Endodermal cell (in vitro differentiated cells): ENCODE data around the gene MAN2B1. TPM values are rescaled to one million over a fixed set of nuclear protein-coding genes. Genes with fewer than 3 reads are reported as not detected.

Experiments
- DNase-seq: peaks from one replicate; pipeline ENCODE4 v3.0.0-alpha.2; 2017
- H3K27ac ChIP-seq: 2 replicates; pipeline ENCODE4 v1.5.1; 2013; ENCODE audit warnings: mild to moderate bottlenecking, low read depth, low read length, moderate library complexity
- H3K27me3 ChIP-seq: 2 replicates; pipeline ENCODE4 v1.6.1; 2013; ENCODE audit warnings: mild to moderate bottlenecking, low read length, moderate library complexity; ENCODE audit not compliant: insufficient read depth, control insufficient read depth, poor library complexity, severe bottlenecking
- H3K36me3 ChIP-seq: 2 replicates; pipeline ENCODE4 v1.7.0; 2013; ENCODE audit warnings: mild to moderate bottlenecking, low read length, moderate library complexity; ENCODE audit not compliant: control insufficient read depth, insufficient read depth
- H3K4me1 ChIP-seq: one replicate; pipeline ENCODE4 v1.7.0; 2013; ENCODE audit warnings: low read length; ENCODE audit not compliant: control insufficient read depth, insufficient read depth
- H3K4me3 ChIP-seq: 2 replicates; pipeline ENCODE4 v1.5.1; 2013; ENCODE audit warnings: mild to moderate bottlenecking, low read length, moderate library complexity
- H3K9ac ChIP-seq: 2 replicates; pipeline ENCODE4 v1.6.1; 2013; ENCODE audit warnings: mild to moderate bottlenecking, low read length, moderate library complexity; ENCODE audit not compliant: poor library complexity, severe bottlenecking; ENCODE audit errors: extremely low read depth
- H3K9me3 ChIP-seq: 2 replicates; pipeline ENCODE4 v1.6.1; 2013; ENCODE audit warnings: mild to moderate bottlenecking, low read length, moderate library complexity; ENCODE audit not compliant: control insufficient read depth
- H3K27ac Mint-ChIP-seq: 2 replicates; pipeline ENCODE4 v1.8.0; 2020; ENCODE audit warnings: mixed read lengths
- H3K27me3 Mint-ChIP-seq: 2 replicates; pipeline ENCODE4 v1.8.0; 2021; ENCODE audit warnings: mild to moderate bottlenecking, mixed read lengths; ENCODE audit not compliant: insufficient read depth
- H3K36me3 Mint-ChIP-seq: 2 replicates; pipeline ENCODE4 v1.8.0; 2020; ENCODE audit warnings: low read depth, mixed read lengths
- H3K4me1 Mint-ChIP-seq: 2 replicates; pipeline ENCODE4 v1.8.0; 2020; ENCODE audit warnings: mixed read lengths
- H3K4me3 Mint-ChIP-seq: 2 replicates; pipeline ENCODE4 v1.8.0; 2020; ENCODE audit warnings: mild to moderate bottlenecking, moderate library complexity, mixed read lengths
- H3K9me3 Mint-ChIP-seq: 2 replicates; pipeline ENCODE4 v1.8.0; 2020; ENCODE audit warnings: mild to moderate bottlenecking, mixed read lengths
- CTCF ChIP-seq: fragments of 200-600 bp; sonication (generic); conservative IDR thresholded peaks from 2 replicates; pipeline ENCODE4 v1.5.0; 2021; ENCODE audit warnings: antibody characterized with exemption, mild to moderate bottlenecking
- WGBS, 2 experiments: methylation state at CpG; one replicate each; pipeline versions ENCODE4 v1.1.5 to v1.1.7; 2013; ENCODE audit warnings: missing lambda C conversion rate in 2 of 2, mixed read lengths in 1 of 2; ENCODE audit not compliant: insufficient coverage in 1 of 2, insufficient read length in 1 of 2; 5-methylcytosine and 5-hydroxymethylcytosine counted together
- total RNA-seq, 2 donors: library from RNA; stranded (reverse); fragmentation: NEBNext Ultra II Directional in 1 of 2; extraction: Animal tissue kit (Norgen Biotek cat#: 25700) in 1 of 2; gene quantifications; 2 replicates in 1 of 2; 3 replicates in 1 of 2; pipeline ENCODE4 v1.2.1, GENCODE V29; 2021

Gene MAN2B1
- total RNA-seq, 2 donors from 2014 or later: 101 to 113 TPM

- 93 to 100% methylated on average over 8 to 10 of the region's 10 CpGs for WGBS, 2 experiments
- TF ChIP-seq CTCF: no peak
- no peaks in the 10 kb centered on the region for H3K4me1 Mint-ChIP-seq
- no peak overlapping the region for H3K4me3 Mint-ChIP-seq
- H3K4me3 ChIP-seq: no peak overlapping the region
- no peaks in the 10 kb centered on the region for H3K9me3 ChIP-seq
- H3K9ac ChIP-seq: no peak overlapping the region
- no peak for DNase-seq
- no peak overlapping the region for H3K27ac ChIP-seq
- H3K27me3 ChIP-seq: no peaks in the 10 kb centered on the region
- H3K27ac Mint-ChIP-seq: no peak overlapping the region
- H3K36me3 ChIP-seq: no peaks in the 10 kb centered on the region
- no peaks in the 10 kb centered on the region for H3K4me1 ChIP-seq
- H3K9me3 Mint-ChIP-seq: peaks cover 1% of the 10 kb centered on the region
- H3K27me3 Mint-ChIP-seq: no peaks in the 10 kb centered on the region
- H3K36me3 Mint-ChIP-seq: peaks cover 43% of the 10 kb centered on the region
These were observed 16.6 kb downstream of the MAN2B1 start for GRCh38 chr19:12649941-12650340.

- Mint-ChIP-seq H3K27ac (no peak overlapping the region), H3K36me3 (peaks cover 40% of the 10 kb centered on the region), H3K9me3 (peaks cover 1% of the 10 kb centered on the region), H3K4me3 (no peak overlapping the region), H3K27me3 (no peaks in the 10 kb centered on the region), H3K4me1 (no peaks in the 10 kb centered on the region)
- Histone ChIP-seq H3K9me3 (no peaks in the 10 kb centered on the region), H3K27ac (no peak overlapping the region), H3K9ac (no peak overlapping the region), H3K4me1 (no peaks in the 10 kb centered on the region), H3K27me3 (no peaks in the 10 kb centered on the region), H3K36me3 (no peaks in the 10 kb centered on the region), H3K4me3 (no peak overlapping the region)
- 84 to 95% methylated on average over 21 to 29 of the region's 29 CpGs for WGBS, 2 experiments
- TF ChIP-seq CTCF: peak; percentile 58
- peak; percentile 71 for DNase-seq
These were observed 18.5 kb downstream of the MAN2B1 start for GRCh38 chr19:12648088-12648487.

- TF ChIP-seq CTCF: no peak
- H3K9me3 Mint-ChIP-seq: peaks cover 1% of the 10 kb centered on the region
- Histone ChIP-seq H3K4me1 (no peaks in the 10 kb centered on the region), H3K36me3 (no peaks in the 10 kb centered on the region), H3K27ac (no peak overlapping the region), H3K9ac (no peak overlapping the region), H3K4me3 (no peak overlapping the region), H3K9me3 (no peaks in the 10 kb centered on the region), H3K27me3 (no peaks in the 10 kb centered on the region)
- peak; percentile 94 for DNase-seq
- H3K4me3 Mint-ChIP-seq: no peak overlapping the region
- peaks cover 40% of the 10 kb centered on the region for H3K36me3 Mint-ChIP-seq
- no peaks in the 10 kb centered on the region for H3K4me1 Mint-ChIP-seq
- H3K27me3 Mint-ChIP-seq: no peaks in the 10 kb centered on the region
- H3K27ac Mint-ChIP-seq: no peak overlapping the region
- WGBS, 2 experiments: 78 to 91% methylated on average over 15 to 29 of the region's 31 CpGs
These were observed 19.0 kb downstream of the MAN2B1 start for GRCh38 chr19:12647490-12648071.
